ENCODE measurements around the gene AEN. TPM values are rescaled to one million over a fixed set of nuclear protein-coding genes. Genes with fewer than 3 reads are reported as not detected.

Gene AEN
- total RNA-seq, 1 donor from 2014 or later = 54.3 TPM

DNA sequence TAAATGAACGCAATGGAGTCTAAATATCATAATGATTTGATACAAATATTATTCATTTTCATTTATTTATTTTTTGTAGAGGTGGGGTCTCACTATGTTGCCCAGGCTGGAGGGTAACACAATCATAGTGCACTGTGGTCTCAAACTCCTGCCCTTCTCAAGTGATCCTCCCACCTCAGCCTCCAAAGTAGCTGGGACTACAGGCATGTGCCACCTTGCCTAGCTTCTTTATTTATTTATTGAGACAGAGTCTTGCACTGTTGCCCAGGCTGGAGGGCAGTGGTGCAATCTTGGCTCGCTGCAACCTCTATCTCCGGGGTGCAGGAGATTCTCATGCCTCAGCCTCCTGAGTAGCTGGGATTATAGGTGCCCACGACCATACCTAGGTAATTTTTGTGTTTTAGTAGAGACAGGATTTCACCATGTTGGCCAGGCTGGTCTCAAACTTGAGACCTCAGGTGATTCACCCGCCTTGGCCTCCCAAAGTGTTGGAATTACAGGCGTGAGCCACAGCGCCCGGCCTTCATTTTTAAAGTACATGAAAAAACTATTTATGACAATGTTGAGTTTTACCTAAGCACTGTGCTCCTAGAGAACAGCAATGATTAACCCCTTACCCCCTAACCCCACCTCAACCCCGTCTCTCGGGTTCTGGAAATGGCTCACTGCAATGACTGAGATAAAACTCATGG, 4.0 kb upstream of the AEN start:
- DNase-seq (ENCODE audit: low spot score) = no peak
- intact Hi-C loops (cut with micrococcal nuclease) = no loop called here
- Mint-ChIP-seq H3K27me3 (ENCODE audit: low read depth) (peaks cover 15% of the 10 kb centered on the region), H3K4me3 (ENCODE audit: low read depth) (no peak overlapping the region), H3K4me1 (ENCODE audit: low read depth) (peaks cover 7% of the 10 kb centered on the region), H3K36me3 (ENCODE audit: low read depth) (peaks cover 8% of the 10 kb centered on the region), H3K9me3 (no peaks in the 10 kb centered on the region), H3K27ac (no peak overlapping the region)

DNA sequence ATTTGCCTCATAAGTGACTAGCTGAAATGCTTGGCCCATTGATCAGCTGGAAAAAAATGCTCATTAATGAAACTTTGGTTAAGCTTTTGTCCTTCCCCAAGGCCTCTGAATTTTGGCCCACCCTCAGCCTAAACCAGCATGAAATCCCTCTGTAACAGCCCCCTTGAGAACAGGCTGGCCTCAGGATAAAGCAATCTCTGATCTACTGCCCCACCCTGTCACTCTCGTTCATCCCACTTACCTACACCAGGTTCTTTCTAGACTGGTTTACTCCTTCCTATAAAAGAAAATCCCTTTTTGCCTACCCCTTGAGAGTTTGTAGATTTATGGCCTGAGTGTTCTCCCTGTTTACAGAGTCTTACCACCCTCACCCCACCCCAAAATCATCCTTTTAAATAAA, 3.4 kb upstream of the AEN start:
- intact Hi-C loops (cut with micrococcal nuclease) = no loop called here

DNA sequence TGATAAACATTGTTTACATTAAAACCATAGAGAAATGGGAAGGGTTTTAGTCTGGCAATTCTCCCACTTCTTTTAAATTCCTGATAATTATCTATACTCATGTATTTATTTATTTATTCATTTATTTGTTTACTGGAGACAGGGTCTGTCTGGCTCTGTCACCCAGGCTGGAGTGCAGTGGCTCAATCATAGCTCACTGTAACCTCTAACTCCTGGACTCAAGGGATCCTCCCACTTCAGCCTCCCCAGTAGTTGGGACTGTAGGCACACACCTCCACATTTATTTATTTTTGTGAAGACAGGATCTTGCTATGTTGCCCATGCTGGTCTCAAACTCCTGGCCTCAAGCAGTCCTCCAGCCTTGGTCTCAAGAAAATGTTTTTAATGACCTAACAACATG, 2.5 kb upstream of the AEN start:
- H3K27me3 Mint-ChIP-seq (ENCODE audit: low read depth) = peaks cover 7% of the 10 kb centered on the region
- intact Hi-C loops (cut with micrococcal nuclease) = no loop called here

More for the DNA sequence above, 3.4 kb upstream of the AEN start:
- peaks cover 13% of the 10 kb centered on the region for H3K4me1 Mint-ChIP-seq (ENCODE audit: low read depth)
- H3K27ac Mint-ChIP-seq = no peak overlapping the region
- peaks cover 14% of the 10 kb centered on the region for H3K36me3 Mint-ChIP-seq (ENCODE audit: low read depth)
- no peak overlapping the region for H3K4me3 Mint-ChIP-seq (ENCODE audit: low read depth)
- DNase-seq (ENCODE audit: low spot score) = no peak
- no peaks in the 10 kb centered on the region for H3K9me3 Mint-ChIP-seq
- peaks cover 13% of the 10 kb centered on the region for H3K27me3 Mint-ChIP-seq (ENCODE audit: low read depth)

DNA sequence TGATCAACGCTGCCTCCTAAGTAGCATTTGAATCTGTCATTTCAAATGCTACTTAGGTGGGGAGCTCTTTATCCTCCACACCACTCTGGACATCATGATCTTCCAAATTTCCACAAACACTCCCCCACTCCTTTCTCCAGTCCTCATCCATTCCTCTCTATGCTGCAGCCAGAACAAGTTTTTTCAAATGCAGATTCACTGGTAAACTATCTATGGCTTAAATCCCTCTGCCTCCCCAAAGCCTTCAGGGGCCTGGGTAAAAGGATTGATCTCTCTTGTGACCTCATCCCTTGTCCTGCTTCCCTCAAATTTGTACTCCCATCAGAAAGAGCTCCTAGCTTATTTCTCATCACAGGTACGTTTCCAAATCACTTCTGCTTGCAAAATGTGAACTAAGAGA, 1.3 kb upstream of the AEN start:
- H3K4me3 Mint-ChIP-seq (ENCODE audit: low read depth) = no peak overlapping the region

More for the DNA sequence above, 2.5 kb upstream of the AEN start:
- Mint-ChIP-seq H3K27ac (no peak overlapping the region), H3K4me1 (ENCODE audit: low read depth) (peaks cover 22% of the 10 kb centered on the region), H3K36me3 (ENCODE audit: low read depth) (peaks cover 21% of the 10 kb centered on the region), H3K9me3 (no peaks in the 10 kb centered on the region), H3K4me3 (ENCODE audit: low read depth) (no peak overlapping the region)
- DNase-seq (ENCODE audit: low spot score) = no peak

DNA sequence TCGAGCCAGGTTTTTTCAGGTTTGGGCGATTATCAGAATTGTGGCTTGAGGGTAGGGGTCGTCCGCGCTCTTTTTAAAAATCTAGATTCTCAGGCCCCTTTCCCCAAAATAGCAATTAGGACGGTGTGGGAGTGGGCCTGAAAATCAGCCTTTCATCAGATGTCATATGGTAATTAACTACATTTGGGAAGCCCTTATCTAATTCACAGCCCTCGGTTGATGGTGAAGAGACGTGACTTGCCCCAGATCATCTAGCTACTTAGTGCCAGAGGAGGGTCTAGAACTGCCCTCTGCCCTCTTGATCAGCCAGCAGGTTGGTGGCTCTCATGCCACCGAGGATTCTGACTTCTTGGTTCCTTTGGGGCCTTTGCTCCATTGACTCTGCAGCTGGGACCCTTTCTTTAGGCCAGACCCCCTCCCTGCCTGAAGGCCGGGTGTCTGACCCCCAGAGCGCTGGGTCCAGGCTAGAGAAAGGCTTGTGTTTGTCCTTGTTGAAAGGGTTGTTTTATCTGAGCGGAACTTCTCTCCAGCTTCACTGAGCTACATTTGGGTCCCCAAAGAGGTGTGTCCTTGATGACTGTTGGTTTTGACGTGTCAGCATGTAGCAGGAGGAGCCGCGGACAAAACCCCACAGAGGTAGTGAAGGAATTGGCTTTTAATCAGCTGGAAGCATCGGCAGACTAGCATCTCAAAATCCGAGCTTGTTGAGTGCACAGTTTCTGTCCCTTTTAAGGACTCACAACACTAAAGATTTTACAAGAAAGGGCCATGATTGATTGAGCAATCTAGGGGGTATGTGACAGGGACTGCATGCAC, 857 bp downstream of the AEN start:
- H3K36me3 Mint-ChIP-seq (ENCODE audit: low read depth) = peaks cover 49% of the 10 kb centered on the region
- H3K4me3 Mint-ChIP-seq (ENCODE audit: low read depth) = peak overlapping the region; percentile 95
- intact Hi-C loops (cut with micrococcal nuclease) = loop anchor here (1.0 to 10.0 kb wide), 3 partner anchors 76 to 713 kb away; partner anchors contain the start of genes DET1 and POLG
- peaks cover 45% of the 10 kb centered on the region for H3K4me1 Mint-ChIP-seq (ENCODE audit: low read depth)
- DNase-seq (ENCODE audit: low spot score) = peak; percentile 57
- H3K9me3 Mint-ChIP-seq = no peaks in the 10 kb centered on the region
- H3K27ac Mint-ChIP-seq = peak overlapping the region; percentile 97
- H3K27me3 Mint-ChIP-seq (ENCODE audit: low read depth) = peaks cover 3% of the 10 kb centered on the region

More for the DNA sequence above, 1.3 kb upstream of the AEN start:
- Mint-ChIP-seq H3K9me3 (no peaks in the 10 kb centered on the region), H3K27me3 (ENCODE audit: low read depth) (peaks cover 3% of the 10 kb centered on the region), H3K36me3 (ENCODE audit: low read depth) (peaks cover 30% of the 10 kb centered on the region), H3K4me1 (ENCODE audit: low read depth) (peaks cover 31% of the 10 kb centered on the region), H3K27ac (no peak overlapping the region)
- no peak for DNase-seq (ENCODE audit: low spot score)
- intact Hi-C loops (cut with micrococcal nuclease) = loop anchor here (10.0 kb wide), 2 partner anchors 395 to 715 kb away; partner anchors contain the start of gene POLG

DNA sequence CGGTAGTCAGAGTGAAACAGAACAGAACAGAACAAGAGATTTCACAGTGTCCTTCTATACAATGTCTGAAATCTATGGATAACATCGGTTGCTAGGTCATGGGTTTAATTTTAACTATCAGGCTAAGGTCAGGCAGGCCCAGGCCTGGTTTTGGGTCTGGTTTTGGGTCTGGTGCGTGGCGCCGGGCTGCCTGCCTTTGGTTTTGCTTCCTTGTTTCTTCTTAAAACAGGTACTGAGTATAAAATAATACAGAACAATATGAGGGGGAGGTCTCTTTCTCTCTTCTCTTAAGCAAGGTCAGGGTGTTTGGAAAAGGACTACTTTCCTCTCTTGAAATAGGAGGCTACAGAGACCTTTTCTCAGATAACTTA, 1.4 kb downstream of the AEN start:
- Mint-ChIP-seq H3K36me3 (ENCODE audit: low read depth) (peaks cover 55% of the 10 kb centered on the region), H3K4me3 (ENCODE audit: low read depth) (peak overlapping the region; percentile 95), H3K27me3 (ENCODE audit: low read depth) (peaks cover 3% of the 10 kb centered on the region), H3K9me3 (no peaks in the 10 kb centered on the region), H3K27ac (peak overlapping the region; percentile 97), H3K4me1 (ENCODE audit: low read depth) (peaks cover 51% of the 10 kb centered on the region)
- intact Hi-C loops (cut with micrococcal nuclease) = loop anchor here (10.0 kb wide), 2 partner anchors 392 to 712 kb away; partner anchors contain the start of gene POLG
- DNase-seq (ENCODE audit: low spot score) = no peak

DNA sequence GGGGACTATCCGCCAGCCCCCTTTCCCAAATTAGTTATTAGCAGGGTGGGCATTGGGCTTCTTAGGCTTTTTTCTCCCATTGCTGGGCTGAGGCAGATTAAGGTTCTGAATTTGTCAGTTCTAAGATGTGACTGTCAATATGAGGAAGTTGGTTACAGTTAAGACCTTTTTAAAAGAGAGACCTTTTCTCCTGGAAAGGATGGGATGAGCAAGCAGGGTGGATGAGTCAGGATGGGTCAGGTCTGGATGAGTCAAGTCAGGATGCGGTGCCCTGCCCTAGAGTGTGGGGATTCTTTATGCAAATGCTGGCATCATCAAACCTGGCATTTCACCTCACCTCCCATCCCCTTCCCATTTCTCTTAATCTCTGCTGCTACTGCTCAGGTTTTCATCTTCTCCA, 1.9 kb downstream of the AEN start:
- Mint-ChIP-seq H3K36me3 (ENCODE audit: low read depth) (peaks cover 59% of the 10 kb centered on the region), H3K4me1 (ENCODE audit: low read depth) (peaks cover 55% of the 10 kb centered on the region), H3K9me3 (no peaks in the 10 kb centered on the region), H3K27me3 (ENCODE audit: low read depth) (peaks cover 3% of the 10 kb centered on the region), H3K27ac (peak overlapping the region; percentile 97), H3K4me3 (ENCODE audit: low read depth) (peak overlapping the region; percentile 95)
- intact Hi-C loops (cut with micrococcal nuclease) = loop anchor here (1.0 to 10.0 kb wide), 4 partner anchors 15 to 712 kb away; partner anchors contain the start of gene POLG
- no peak for DNase-seq (ENCODE audit: low spot score)

DNA sequence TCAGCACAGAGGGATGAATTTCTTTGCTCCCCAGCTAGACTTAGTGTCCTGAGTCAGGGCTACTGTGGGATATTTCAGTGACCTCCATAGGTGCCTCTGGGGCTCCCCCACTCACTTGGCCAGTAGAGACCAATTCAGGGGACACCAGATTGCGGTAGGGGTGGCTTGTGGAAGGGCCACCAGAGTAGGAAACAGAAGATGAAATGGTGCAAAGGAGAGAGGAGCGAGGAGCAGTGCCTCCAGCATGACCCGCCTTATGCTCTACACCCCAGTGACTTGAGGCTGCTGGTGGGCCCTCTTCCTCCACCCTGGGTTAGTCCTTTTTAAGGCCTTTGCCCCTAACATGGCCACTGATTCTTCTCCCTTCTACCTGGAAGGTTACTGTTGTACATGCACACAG, 2.5 kb downstream of the AEN start:
- Mint-ChIP-seq H3K27ac (peak overlapping the region; percentile 97), H3K36me3 (ENCODE audit: low read depth) (peaks cover 65% of the 10 kb centered on the region), H3K27me3 (ENCODE audit: low read depth) (peaks cover 3% of the 10 kb centered on the region), H3K4me1 (ENCODE audit: low read depth) (peaks cover 60% of the 10 kb centered on the region), H3K4me3 (ENCODE audit: low read depth) (peak overlapping the region; percentile 95), H3K9me3 (no peaks in the 10 kb centered on the region)
- no peak for DNase-seq (ENCODE audit: low spot score)
- intact Hi-C loops (cut with micrococcal nuclease) = loop anchor here (1.0 to 10.0 kb wide), 7 partner anchors 12 to 711 kb away; partner anchors contain the start of gene POLG

DNA sequence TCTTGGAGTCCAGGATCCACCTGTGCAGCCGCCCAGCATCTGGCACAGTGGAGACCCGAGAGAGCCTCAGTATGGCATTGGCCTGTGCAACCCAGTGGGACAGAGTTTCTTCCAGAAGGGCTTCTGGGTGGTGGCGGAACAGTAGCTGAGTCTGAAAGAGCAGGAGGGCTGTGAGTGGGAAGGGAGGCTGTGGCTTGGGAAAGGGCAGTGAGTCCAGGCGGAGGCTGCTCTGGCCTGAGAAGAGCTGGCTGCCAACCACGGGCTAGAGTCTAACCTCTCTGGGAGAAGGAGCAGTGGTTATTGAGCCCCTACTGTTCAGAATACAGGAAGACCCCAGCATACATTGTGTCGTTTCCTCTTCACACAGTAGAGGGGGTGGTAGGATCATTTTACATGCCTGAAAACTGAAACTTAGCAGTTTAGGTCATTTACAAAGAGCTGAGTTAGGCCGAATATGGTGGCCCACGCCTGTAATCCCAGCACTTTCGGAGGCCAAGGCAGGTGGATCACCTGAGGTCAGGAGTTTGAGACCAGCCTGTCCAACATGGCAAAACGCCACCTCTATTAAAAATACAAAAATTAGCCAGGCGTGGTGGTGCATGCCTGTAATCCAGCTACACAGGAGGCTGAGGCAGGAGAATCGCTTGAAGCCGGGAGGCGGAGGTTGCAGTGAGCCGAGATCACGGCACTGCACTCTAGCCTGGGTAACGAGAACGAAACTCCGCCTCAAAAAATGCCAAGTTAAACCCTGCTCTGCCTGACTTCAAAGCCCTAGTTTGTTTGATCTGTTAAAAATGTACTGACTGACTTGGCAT, 3.2 kb downstream of the AEN start:
- peak overlapping the region; percentile 97 for H3K27ac Mint-ChIP-seq
- intact Hi-C loops (cut with micrococcal nuclease) = loop anchor here (1.0 to 10.0 kb wide), 5 partner anchors 11 to 710 kb away; partner anchors contain the start of gene POLG
- peaks cover 63% of the 10 kb centered on the region for H3K4me1 Mint-ChIP-seq (ENCODE audit: low read depth)
- no peaks in the 10 kb centered on the region for H3K9me3 Mint-ChIP-seq
- no peak for DNase-seq (ENCODE audit: low spot score)
- H3K36me3 Mint-ChIP-seq (ENCODE audit: low read depth) = peaks cover 72% of the 10 kb centered on the region
- peak overlapping the region; percentile 95 for H3K4me3 Mint-ChIP-seq (ENCODE audit: low read depth)
- peaks cover 3% of the 10 kb centered on the region for H3K27me3 Mint-ChIP-seq (ENCODE audit: low read depth)

DNA sequence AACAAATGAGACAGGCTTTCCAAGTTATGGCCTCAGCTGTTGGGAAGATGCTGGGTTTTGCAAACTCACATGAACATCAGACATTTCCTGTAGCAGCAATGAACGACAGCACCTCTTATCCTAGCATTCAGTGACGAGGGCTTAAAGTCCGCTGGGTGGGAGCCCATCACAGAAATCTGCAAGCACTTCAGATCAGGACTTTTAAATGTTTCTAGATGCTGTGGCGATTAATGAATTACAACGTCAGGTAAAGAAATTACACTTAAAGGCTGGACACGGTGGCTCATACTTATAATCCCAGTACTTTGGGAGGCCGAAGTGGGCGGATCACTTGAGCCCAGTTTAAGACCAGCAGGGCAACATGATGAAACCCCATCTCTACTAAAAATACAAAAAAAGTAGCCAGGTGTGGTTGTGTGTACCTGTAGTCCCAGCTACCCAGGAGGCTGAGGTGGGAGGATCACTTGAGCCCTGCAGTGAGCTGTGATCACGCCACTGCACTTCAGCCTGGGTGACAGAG, 3.9 kb downstream of the AEN start:
- no peak for DNase-seq (ENCODE audit: low spot score)
- intact Hi-C loops (cut with micrococcal nuclease) = loop anchor here (1.0 to 10.0 kb wide), 5 partner anchors 10 to 710 kb away; partner anchors contain the start of gene POLG
- H3K27me3 Mint-ChIP-seq (ENCODE audit: low read depth) = no peaks in the 10 kb centered on the region
- peaks cover 79% of the 10 kb centered on the region for H3K36me3 Mint-ChIP-seq (ENCODE audit: low read depth)
- no peaks in the 10 kb centered on the region for H3K9me3 Mint-ChIP-seq
- H3K27ac Mint-ChIP-seq = peak overlapping the region; percentile 97
- peaks cover 70% of the 10 kb centered on the region for H3K4me1 Mint-ChIP-seq (ENCODE audit: low read depth)
- peak overlapping the region; percentile 95 for H3K4me3 Mint-ChIP-seq (ENCODE audit: low read depth)

DNA sequence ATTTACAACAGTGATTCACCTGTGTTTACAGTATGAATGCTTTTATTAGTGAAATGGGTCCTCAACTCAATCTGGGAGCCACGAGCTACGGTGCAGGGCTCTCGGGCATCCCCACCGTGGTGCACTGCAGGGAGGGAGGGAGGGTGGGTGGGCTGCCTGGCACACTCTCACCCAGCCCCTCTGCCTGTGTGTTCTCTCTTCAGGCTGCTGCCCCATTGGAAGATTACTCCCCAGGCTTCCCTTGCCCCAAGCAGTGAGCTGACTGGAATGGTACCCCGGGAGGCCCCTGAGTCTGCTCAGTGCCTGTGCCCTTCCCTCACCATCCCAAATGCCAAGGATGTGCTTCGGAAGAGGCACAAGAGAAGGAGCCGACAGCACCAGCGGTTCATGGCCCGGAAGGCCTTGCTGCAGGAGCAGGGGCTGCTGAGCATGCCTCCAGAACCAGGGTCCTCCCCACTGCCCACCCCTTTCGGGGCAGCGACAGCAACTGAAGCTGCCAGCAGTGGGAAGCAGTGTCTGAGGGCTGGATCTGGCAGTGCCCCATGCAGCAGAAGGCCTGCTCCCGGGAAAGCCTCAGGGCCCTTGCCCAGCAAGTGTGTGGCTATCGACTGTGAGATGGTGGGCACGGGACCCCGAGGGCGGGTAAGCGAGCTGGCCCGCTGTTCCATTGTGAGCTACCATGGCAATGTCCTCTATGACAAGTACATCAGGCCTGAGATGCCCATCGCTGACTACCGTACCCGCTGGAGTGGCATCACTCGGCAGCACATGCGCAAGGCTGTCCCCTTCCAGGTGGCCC, 5.0 kb downstream of the AEN start:
- H3K4me1 Mint-ChIP-seq (ENCODE audit: low read depth) = peaks cover 71% of the 10 kb centered on the region
- peaks cover 89% of the 10 kb centered on the region for H3K36me3 Mint-ChIP-seq (ENCODE audit: low read depth)
- intact Hi-C loops (cut with micrococcal nuclease) = loop anchor here (10.0 kb wide), 2 partner anchors 389 to 709 kb away; partner anchors contain the start of gene POLG
- H3K27ac Mint-ChIP-seq = peak overlapping the region; percentile 53
- no peaks in the 10 kb centered on the region for H3K9me3 Mint-ChIP-seq
- no peak for DNase-seq (ENCODE audit: low spot score)
- H3K4me3 Mint-ChIP-seq (ENCODE audit: low read depth) = peak overlapping the region; percentile 49
- no peaks in the 10 kb centered on the region for H3K27me3 Mint-ChIP-seq (ENCODE audit: low read depth)

All from activated T-helper 2 cell treated with anti-CD3 and anti-CD28 coated beads, Interferon-gamma antibody, Interleukin-2, Interleukin-4, amounts not matched to agents 10 μg/mL and 5 μg/mL and 100 μg/mL, durations not matched to agents 14 hours and 24 hours and 36 hours (primary cell).